ENCODE measurements around the gene NSMCE1. TPM values are rescaled to one million over a fixed set of nuclear protein-coding genes. Genes with fewer than 3 reads are reported as not detected.

Gene NSMCE1
- total and polyA plus RNA-seq, 2 of the 8 experiments (the other 6 are each of a cell fraction or from before 2014, with no cell fraction given), result 8.1 to 16.6 TPM

DNA sequence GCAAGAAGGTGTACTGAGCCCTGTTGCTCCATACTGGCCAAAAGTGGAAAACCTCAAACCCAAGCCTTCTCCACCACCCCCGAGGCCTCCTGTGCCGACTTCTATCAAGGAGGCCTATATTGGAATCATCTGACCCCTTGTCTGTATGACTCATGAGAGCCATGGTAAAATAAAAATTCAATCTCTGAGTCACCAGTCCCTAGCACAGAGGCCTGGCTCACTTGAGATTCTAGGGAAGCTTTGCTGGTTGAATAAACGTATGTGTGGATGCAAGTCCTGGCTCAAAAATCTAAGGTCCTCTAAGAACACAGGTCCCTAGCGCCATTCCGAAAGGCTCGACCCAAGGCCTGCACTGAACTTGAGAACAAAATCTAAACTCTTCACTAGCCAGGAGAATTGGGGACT is 15.0 kb downstream of the NSMCE1 start:
- no peaks in the 10 kb centered on the region for H4K20me1 ChIP-seq (replicated peaks in 1 of 2; ENCODE audit: control insufficient read depth in 1 of 2, insufficient read depth in 2 of 2, low read length in 2 of 2)
- no peak overlapping the region for H4K91ac ChIP-seq (replicated peaks; ENCODE audit: insufficient read length, low read length)
- H2BK15ac ChIP-seq (ENCODE audit: low read length), result no peak overlapping the region
- no peak overlapping the region for H3K4me3 ChIP-seq (ENCODE audit: extremely low read depth in 1 of 4, insufficient read depth in 2 of 4, low read depth in 3 of 4, low read length in 4 of 4)
- FAIRE-seq (no peak), DNase-seq (ENCODE audit: low read depth in 1 of 2, low spot score in 2 of 2) (no peak)
- no peak overlapping the region for H3K56ac ChIP-seq (replicated peaks; ENCODE audit: insufficient read length, low read depth, low read length)
- no peak overlapping the region for H3K4me2 ChIP-seq (ENCODE audit: insufficient read depth in 1 of 2, low read depth in 2 of 2, low read length in 2 of 2)
- H3K79me1 ChIP-seq (ENCODE audit: low read depth, low read length), result no peaks in the 10 kb centered on the region
- WGBS, 2 experiments (ENCODE audit: extremely low coverage in 1 of 2, insufficient coverage in 1 of 2, insufficient read length in 1 of 2, insufficient replicate concordance in 2 of 2, low coverage in 1 of 2, low lambda C conversion rate in 2 of 2, missing lambda C conversion rate in 1 of 2), result 89% methylated on average over 6 of the region's 6 CpGs; no CpG with 5 or more reads in 1 of the 2 experiments
- H3K18ac ChIP-seq (ENCODE audit: extremely low read depth, low read length), result no peak overlapping the region
- H3K23ac ChIP-seq (ENCODE audit: insufficient read length), result no peak overlapping the region
- no peak overlapping the region for H4K8ac ChIP-seq (ENCODE audit: extremely low read depth, insufficient read depth, low read length)
- H3K4me1 ChIP-seq (replicated peaks in 1 of 4; ENCODE audit: control insufficient read depth in 3 of 4, insufficient read depth in 4 of 4, low read length in 3 of 4), result no peaks in the 10 kb centered on the region
- H2BK120ac ChIP-seq (replicated peaks; ENCODE audit: low read depth, low read length), result no peak overlapping the region
- ChIA-PET CTCF (ENCODE audit: partially characterized antibody) (no interaction called here), POLR2A (ENCODE audit: partially characterized antibody) (no interaction called here)
- H3K23me2 ChIP-seq (ENCODE audit: low read depth, low read length), result no peaks in the 10 kb centered on the region
- no peak overlapping the region for H2BK20ac ChIP-seq (ENCODE audit: low read length)
- H2BK5ac ChIP-seq (ENCODE audit: low read depth, low read length), result no peak overlapping the region
- no peak overlapping the region for H2BK12ac ChIP-seq (ENCODE audit: low read depth, low read length)
- H3K36me3 ChIP-seq (ENCODE audit: control insufficient read depth in 2 of 4, insufficient read depth in 4 of 4, low read length in 3 of 4), result no peaks in the 10 kb centered on the region; a peak in 1 of 8 replicates
- H3K9ac ChIP-seq (replicated peaks in 1 of 4; ENCODE audit: extremely low read depth in 1 of 4, low read depth in 3 of 4, low read length in 3 of 4), result no peak overlapping the region
- no peaks in the 10 kb centered on the region for H3K27me3 ChIP-seq (replicated peaks in 1 of 4; ENCODE audit: control insufficient read depth in 3 of 4, extremely low read depth in 1 of 4, insufficient read depth in 3 of 4, low read length in 3 of 4)
- H3K27ac ChIP-seq (ENCODE audit: low read depth, low read length), result no peak overlapping the region
- no peak overlapping the region for H3K14ac ChIP-seq (ENCODE audit: insufficient read length)
- no peaks in the 10 kb centered on the region for H3K9me3 ChIP-seq (ENCODE audit: insufficient read depth in 2 of 2, low read depth in 1 of 2, low read length in 1 of 2)
- no peak overlapping the region for H4K5ac ChIP-seq (ENCODE audit: insufficient read length, low read depth, low read length)
- H3K79me2 ChIP-seq (ENCODE audit: control insufficient read depth in 1 of 2, insufficient read depth in 2 of 2, low read length in 2 of 2), result no peaks in the 10 kb centered on the region
- no peak overlapping the region for H3K4ac ChIP-seq (replicated peaks; ENCODE audit: insufficient read length, low read depth, low read length)
- H2AFZ ChIP-seq (ENCODE audit: low read length), result no peak overlapping the region
- H2AK5ac ChIP-seq (ENCODE audit: low read depth, low read length), result no peak overlapping the region
- no peak for TF ChIP-seq KDM1A (IDR thresholded peaks at IDR 0.05; ENCODE audit: borderline replicate concordance, low read length)
- no peak for TF ChIP-seq NANOG (IDR thresholded peaks at IDR 0.05; ENCODE audit: insufficient read depth, low read depth, low read length, poor library complexity, severe bottlenecking)
- TF ChIP-seq GABPA (IDR thresholded peaks at IDR 0.05; ENCODE audit: borderline replicate concordance, insufficient read depth, low read length), result no peak
- no peak for TF ChIP-seq SIN3A (conservative IDR thresholded peaks at IDR 0.05 in 1 of 2, IDR thresholded peaks at IDR 0.05 in 1 of 2; ENCODE audit: low read depth in 1 of 2, low read length in 2 of 2)
- no peak for TF ChIP-seq EZH2 (IDR thresholded peaks at IDR 0.05; ENCODE audit: low read depth, low read length, severe bottlenecking)
- TF ChIP-seq SAP30 (IDR thresholded peaks at IDR 0.05; ENCODE audit: insufficient read depth, insufficient replicate concordance, low read length), result no peak
- TF ChIP-seq EGR1 (IDR thresholded peaks at IDR 0.05; ENCODE audit: borderline replicate concordance, low read depth, low read length), result no peak
- no peak for TF ChIP-seq RNF2 (IDR thresholded peaks at IDR 0.05; ENCODE audit: borderline replicate concordance, low read depth, low read length, missing control alignments, poor library complexity, severe bottlenecking)
- no peak for TF ChIP-seq JUND (IDR thresholded peaks at IDR 0.05; ENCODE audit: low read length)
- TF ChIP-seq FOSL1 (IDR thresholded peaks at IDR 0.05; ENCODE audit: insufficient read depth, low read depth, low read length), result no peak
- TF ChIP-seq RBBP5 (IDR thresholded peaks at IDR 0.05; ENCODE audit: borderline replicate concordance, low read depth, low read length), result no peak
- no peak for TF ChIP-seq SP2 (IDR thresholded peaks at IDR 0.05; ENCODE audit: low read length)
- TF ChIP-seq RXRA (IDR thresholded peaks at IDR 0.05; ENCODE audit: insufficient read depth, low read depth, low read length), result no peak
- TF ChIP-seq TBP (IDR thresholded peaks at IDR 0.05; ENCODE audit: low read depth, low read length), result no peak

Data from H1 (cell line).